RWPE2 (cell line): ENCODE measurements around the gene NTN1.

Experiments
- ATAC-seq: fragments of 200-7000 bp; cut with Tn5 transposase; 3 replicates; pipeline ENCODE4 v1.9.1; 2021; ENCODE audit warnings: low read depth
- DNase-seq: peaks from one replicate; pipeline ENCODE4 v3.0.0-alpha.2; 2020; ENCODE audit warnings: low spot score
- H3K27ac ChIP-seq: fragments of 450-650 bp; 2 replicates; pipeline ENCODE4 v1.5.1; 2017; ENCODE audit warnings: mild to moderate bottlenecking; ENCODE audit not compliant: poor library complexity, severe bottlenecking
- H3K27me3 ChIP-seq: fragments of 250-450 bp; sonication (Bioruptor Pico); 2 replicates; pipeline ENCODE4 v1.5.1; 2021; ENCODE audit warnings: mild to moderate bottlenecking, moderate library complexity; ENCODE audit not compliant: insufficient read depth, poor library complexity, severe bottlenecking
- H3K36me3 ChIP-seq: fragments of 250-450 bp; sonication (Bioruptor Pico); 2 replicates; pipeline ENCODE4 v1.5.1; 2020; ENCODE audit warnings: low read depth, mild to moderate bottlenecking, moderate library complexity
- H3K4me1 ChIP-seq: fragments of 250-450 bp; sonication (Bioruptor Pico); 2 replicates; pipeline ENCODE4 v1.5.1; 2021; ENCODE audit warnings: mild to moderate bottlenecking, moderate library complexity; ENCODE audit not compliant: insufficient read depth, poor library complexity, severe bottlenecking
- H3K4me3 ChIP-seq: fragments of 250-450 bp; sonication (Bioruptor Pico); 2 replicates; pipeline ENCODE4 v1.5.1; 2021; ENCODE audit warnings: mild to moderate bottlenecking, moderate library complexity; ENCODE audit not compliant: severe bottlenecking
- H3K9me3 ChIP-seq: fragments of 250-450 bp; sonication (Bioruptor Pico); 2 replicates; pipeline ENCODE4 v1.5.1; 2021; ENCODE audit warnings: mild to moderate bottlenecking, moderate library complexity; ENCODE audit not compliant: severe bottlenecking
- CTCF ChIP-seq: fragments of 450-650 bp; IDR thresholded peaks from one replicate; pipeline ENCODE4 v1.5.1; 2017; ENCODE audit warnings: mild to moderate bottlenecking, moderate library complexity; ENCODE audit not compliant: poor library complexity, severe bottlenecking

The NTN1 gene

GRCh38 chr17:9079461-9080103 is 58.3 kb downstream of the NTN1 start:
- TF ChIP-seq CTCF, result no peak
- ATAC-seq (no peak), DNase-seq (no peak)
- Histone ChIP-seq H3K4me1 (no peaks in the 10 kb centered on the region), H3K36me3 (no peaks in the 10 kb centered on the region), H3K27me3 (no peaks in the 10 kb centered on the region), H3K4me3 (no peak overlapping the region), H3K27ac (no peak overlapping the region), H3K9me3 (no peaks in the 10 kb centered on the region)

GRCh38 chr17:9080296-9080914 is 59.1 kb downstream of the NTN1 start:
- no peaks in the 10 kb centered on the region for H3K4me1 ChIP-seq
- no peak for DNase-seq
- no peak overlapping the region for H3K27ac ChIP-seq
- H3K27me3 ChIP-seq, result no peaks in the 10 kb centered on the region
- no peaks in the 10 kb centered on the region for H3K36me3 ChIP-seq
- H3K9me3 ChIP-seq, result no peaks in the 10 kb centered on the region
- no peak for TF ChIP-seq CTCF
- no peak for ATAC-seq
- no peak overlapping the region for H3K4me3 ChIP-seq

- Histone ChIP-seq H3K4me3 (no peak overlapping the region), H3K4me1 (no peaks in the 10 kb centered on the region), H3K36me3 (no peaks in the 10 kb centered on the region), H3K27ac (no peak overlapping the region), H3K9me3 (no peaks in the 10 kb centered on the region), H3K27me3 (no peaks in the 10 kb centered on the region)
- DNase-seq (no peak), ATAC-seq (no peak)
- TF ChIP-seq CTCF, result no peak
Observed at GRCh38 chr17:9080983-9081382, 59.7 kb downstream of the NTN1 start.

- Histone ChIP-seq H3K4me1 (no peaks in the 10 kb centered on the region), H3K27ac (no peak overlapping the region), H3K36me3 (no peaks in the 10 kb centered on the region), H3K4me3 (no peak overlapping the region), H3K27me3 (no peaks in the 10 kb centered on the region), H3K9me3 (no peaks in the 10 kb centered on the region)
- DNase-seq, result no peak
- ATAC-seq, result no peak
- no peak for TF ChIP-seq CTCF
Observed at GRCh38 chr17:9086577-9086976, 65.3 kb downstream of the NTN1 start.

GRCh38 chr17:9087921-9088320 is 66.6 kb downstream of the NTN1 start:
- Histone ChIP-seq H3K9me3 (no peaks in the 10 kb centered on the region), H3K27ac (no peak overlapping the region), H3K36me3 (no peaks in the 10 kb centered on the region), H3K27me3 (no peaks in the 10 kb centered on the region), H3K4me1 (no peaks in the 10 kb centered on the region), H3K4me3 (no peak overlapping the region)
- DNase-seq (no peak), ATAC-seq (no peak)
- no peak for TF ChIP-seq CTCF
